HepG2 (cell line): Measurements from ENCODE around the gene TTC39C. TPM values are rescaled to one million over a fixed set of nuclear protein-coding genes. Genes with fewer than 3 reads are reported as not detected.

Experiments used
- RERE ChIP-seq: IDR thresholded peaks from 2 replicates; pipeline ENCODE4 v1.6.1; 2016; ENCODE audit warnings: low read depth, missing genetic modification reagents, missing compliant biosample characterization
- polyA plus RNA-seq, 8 experiments: library from polyadenylated mRNA; depleted of rRNA in 3 of 8; stranded (reverse) in 7 of 8; unstranded in 1 of 8; fragments of >200 nt; fragmentation: Illumina TruSeq in 4 of 8; extraction: Trizol in 4 of 8; gene quantifications; 2 replicates each; pipeline versions ENCODE4 v1.2.1 to v1.2.3, GENCODE V29; 2011 to 2016; ENCODE audit warnings: low read depth in 4 of 8, missing spikeins in 1 of 8, mixed read lengths in 1 of 8; ENCODE audit not compliant: insufficient read depth in 1 of 8
- total RNA-seq, 5 experiments: library from RNA; depleted of rRNA; stranded (reverse); fragments of >200 nt; fragmentation: Illumina TruSeq; extraction: Trizol; gene quantifications; 2 replicates each; pipeline ENCODE4 v1.2.3, GENCODE V29; 2016; ENCODE audit warnings: low read depth in 1 of 5
- TF ChIP-seq, protein P1 (sequence below), 2 experiments: sonication (generic) in 1 of 2; formaldehyde crosslinking in 1 of 2; IDR thresholded peaks; 2 replicates each; pipeline versions ENCODE4 v1.6.1 to v1.9.0; 2014 to 2022; ENCODE audit warnings: antibody characterized with exemption in 1 of 2, borderline replicate concordance in 1 of 2, inconsistent platforms in 1 of 2, low read depth in 1 of 2, missing genetic modification reagents in 1 of 2

Gene TTC39C
- total and polyA plus RNA-seq, 2 of the 13 experiments (the other 11 are each of a cell fraction or from before 2014, with no cell fraction given) = 19.1 to 25.9 TPM

DNA sequence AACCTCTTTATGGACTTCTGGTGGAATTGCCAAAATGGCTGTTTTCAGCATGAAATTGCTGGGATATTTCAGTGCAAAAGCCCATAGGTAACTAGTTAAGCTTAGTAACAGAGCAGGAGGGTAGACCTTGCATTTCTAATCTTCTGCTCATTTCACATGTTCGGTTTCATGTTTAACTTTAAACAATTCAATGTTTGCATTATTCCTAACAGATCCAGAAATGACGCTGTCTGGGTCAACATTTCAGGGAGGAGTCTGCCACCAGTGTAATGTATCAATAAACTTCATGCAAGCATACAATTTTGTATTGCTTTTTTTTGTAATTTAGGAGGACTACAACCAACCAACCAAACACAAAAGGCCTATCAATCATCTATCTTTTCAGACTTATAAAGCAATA, 146.8 kb downstream of the TTC39C start (continued):
- no peak for TF ChIP-seq RERE (CRISPR knock-in tag)
- TF ChIP-seq, protein P1, sequence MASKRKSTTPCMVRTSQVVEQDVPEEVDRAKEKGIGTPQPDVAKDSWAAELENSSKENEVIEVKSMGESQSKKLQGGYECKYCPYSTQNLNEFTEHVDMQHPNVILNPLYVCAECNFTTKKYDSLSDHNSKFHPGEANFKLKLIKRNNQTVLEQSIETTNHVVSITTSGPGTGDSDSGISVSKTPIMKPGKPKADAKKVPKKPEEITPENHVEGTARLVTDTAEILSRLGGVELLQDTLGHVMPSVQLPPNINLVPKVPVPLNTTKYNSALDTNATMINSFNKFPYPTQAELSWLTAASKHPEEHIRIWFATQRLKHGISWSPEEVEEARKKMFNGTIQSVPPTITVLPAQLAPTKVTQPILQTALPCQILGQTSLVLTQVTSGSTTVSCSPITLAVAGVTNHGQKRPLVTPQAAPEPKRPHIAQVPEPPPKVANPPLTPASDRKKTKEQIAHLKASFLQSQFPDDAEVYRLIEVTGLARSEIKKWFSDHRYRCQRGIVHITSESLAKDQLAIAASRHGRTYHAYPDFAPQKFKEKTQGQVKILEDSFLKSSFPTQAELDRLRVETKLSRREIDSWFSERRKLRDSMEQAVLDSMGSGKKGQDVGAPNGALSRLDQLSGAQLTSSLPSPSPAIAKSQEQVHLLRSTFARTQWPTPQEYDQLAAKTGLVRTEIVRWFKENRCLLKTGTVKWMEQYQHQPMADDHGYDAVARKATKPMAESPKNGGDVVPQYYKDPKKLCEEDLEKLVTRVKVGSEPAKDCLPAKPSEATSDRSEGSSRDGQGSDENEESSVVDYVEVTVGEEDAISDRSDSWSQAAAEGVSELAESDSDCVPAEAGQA (IDR thresholded peaks at IDR 0.05; ENCODE audit: low read depth) = no peak
- TF ChIP-seq, protein P1 (CRISPR knock-in tag; IDR thresholded peaks at IDR 0.05; ENCODE audit: borderline replicate concordance) = no peak
